Thymus (tissue), 11 donors: Measurements from ENCODE around the gene S100A6. TPM values are rescaled to one million over a fixed set of nuclear protein-coding genes. Genes with fewer than 3 reads are reported as not detected.

Source experiments
- DNase-seq, 9 donors: peaks; one replicate each; pipeline ENCODE4 v3.0.0-alpha.2; 2013; ENCODE audit warnings: low spot score in 9 of 9, low read depth in 6 of 9, missing footprints in 1 of 9
- H3K27ac ChIP-seq, 2 donors: one replicate each; pipeline ENCODE4 v1.5.1; 2013; ENCODE audit warnings: control low read depth in 1 of 2, low read depth in 1 of 2, low read length in 1 of 2, mild to moderate bottlenecking in 1 of 2, moderate library complexity in 1 of 2
- H3K27me3 ChIP-seq, 2 donors: one replicate each; pipeline ENCODE4 v1.5.1; 2013; ENCODE audit warnings: low read length in 1 of 2; ENCODE audit not compliant: control insufficient read depth in 2 of 2, insufficient read depth in 1 of 2
- H3K36me3 ChIP-seq, 2 donors: one replicate each; pipeline ENCODE4 v1.5.1; 2013; ENCODE audit warnings: low read length in 1 of 2, mild to moderate bottlenecking in 1 of 2, moderate library complexity in 1 of 2; ENCODE audit not compliant: control insufficient read depth in 2 of 2, insufficient read depth in 2 of 2
- H3K4me1 ChIP-seq, 2 donors: one replicate each; pipeline ENCODE4 v1.5.1; 2013; ENCODE audit warnings: low read length in 2 of 2; ENCODE audit not compliant: control insufficient read depth in 2 of 2, insufficient read depth in 2 of 2
- H3K4me3 ChIP-seq, 2 donors: one replicate each; pipeline ENCODE4 v1.5.1; 2013; ENCODE audit warnings: low read length in 2 of 2, control low read depth in 1 of 2, mild to moderate bottlenecking in 1 of 2
- H3K9me3 ChIP-seq, 2 donors: one replicate each; pipeline ENCODE4 v1.5.1; 2013; ENCODE audit warnings: low read length in 1 of 2, mild to moderate bottlenecking in 1 of 2; ENCODE audit not compliant: control insufficient read depth in 2 of 2, insufficient read depth in 1 of 2
- WGBS: extraction: QIAGEN DNeasy Blood & Tissue Kit; methylation state at CpG from one replicate; pipeline ENCODE4 v1.1.7; 2013; 5-methylcytosine and 5-hydroxymethylcytosine counted together
- polyA plus RNA-seq: library from polyadenylated mRNA; stranded (reverse); fragments of 200-250 nt; gene quantifications from one replicate; pipeline ENCODE4 v1.2.3, GENCODE V29; 2013
- total RNA-seq: library from RNA; stranded (reverse); fragments of 120-200 nt; gene quantifications from one replicate; pipeline ENCODE4 v1.2.4, GENCODE V29; 2013
- donor health status: healthy.

Gene S100A6
- total and polyA plus RNA-seq, 2 donors = 131 to 654 TPM

GRCh38 chr1:153548722-153549688 is 13.2 kb upstream of the S100A6 start, which contains the start of gene S100A3:
TSS of gene S100A3 (minus strand) at chr1:153549258. CDS start at chr1:153548485, 773 bp downstream.
- Histone ChIP-seq H3K36me3 (no peaks in the 10 kb centered on the region), H3K4me3 (no peak within 1 kb of the TSS), H3K27me3 (no peaks in the 10 kb centered on the region), H3K4me1 (peaks cover 25 to 60% of the 10 kb centered on the region in 2 donors), H3K9me3 (no peaks in the 10 kb centered on the region), H3K27ac (no peak within 1 kb of the TSS)
- WGBS = 84% methylated on average over 14 of the region's 14 CpGs
- DNase-seq = no peak

- WGBS = 98% methylated on average over 19 of the region's 19 CpGs
- Histone ChIP-seq H3K27ac (no peak overlapping the region), H3K4me3 (no peak overlapping the region), H3K9me3 (no peaks in the 10 kb centered on the region), H3K36me3 (no peaks in the 10 kb centered on the region), H3K27me3 (no peaks in the 10 kb centered on the region), H3K4me1 (peaks cover 35 to 72% of the 10 kb centered on the region in 2 donors)
- DNase-seq = no peak
These were observed 12.1 kb upstream of the S100A6 start for GRCh38 chr1:153547560-153548551.

- no peaks in the 10 kb centered on the region for H3K36me3 ChIP-seq
- no peak for DNase-seq
- WGBS = 91% methylated on average over 14 of the region's 14 CpGs
- no peak overlapping the region for H3K4me3 ChIP-seq
- peaks cover 35 to 81% of the 10 kb centered on the region in 2 donors for H3K4me1 ChIP-seq
- no peaks in the 10 kb centered on the region for H3K9me3 ChIP-seq
- H3K27ac ChIP-seq = peak overlapping the region; percentile 53 to 99
- no peaks in the 10 kb centered on the region for H3K27me3 ChIP-seq
These were observed 11.2 kb upstream of the S100A6 start for GRCh38 chr1:153546796-153547559.

GRCh38 chr1:153546371-153546770 is 10.6 kb upstream of the S100A6 start:
- DNase-seq = no peak
- Histone ChIP-seq H3K36me3 (no peaks in the 10 kb centered on the region), H3K27ac (peak overlapping the region; percentile 95 to 99), H3K4me1 (peaks cover 39 to 87% of the 10 kb centered on the region in 2 donors), H3K27me3 (no peaks in the 10 kb centered on the region), H3K4me3 (no peak overlapping the region), H3K9me3 (no peaks in the 10 kb centered on the region)
- 95% methylated on average over 8 of the region's 8 CpGs for WGBS

GRCh38 chr1:153545067-153546055 is 9.6 kb upstream of the S100A6 start, which contains the start of gene S100A4:
TSS of gene S100A4 (minus strand) at chr1:153545806. CDS start at chr1:153544794, 1,012 bp downstream.
- Histone ChIP-seq H3K36me3 (no peaks in the 10 kb centered on the region), H3K27ac (peak within 1 kb of the TSS; percentile 95 to 99), H3K4me1 (peaks cover 49 to 97% of the 10 kb centered on the region in 2 donors), H3K27me3 (no peaks in the 10 kb centered on the region), H3K4me3 (peak within 1 kb of the TSS; percentile 19 to 22), H3K9me3 (no peaks in the 10 kb centered on the region)
- peak; percentile 73 to 97 (median 89) for DNase-seq
- WGBS = 6% methylated on average over 19 of the region's 19 CpGs

- no peaks in the 10 kb centered on the region for H3K9me3 ChIP-seq
- DNase-seq = no peak
- no peaks in the 10 kb centered on the region for H3K27me3 ChIP-seq
- H3K4me1 ChIP-seq = peaks cover 57 to 97% of the 10 kb centered on the region in 2 donors
- peak overlapping the region; percentile 95 to 99 for H3K27ac ChIP-seq
- peak overlapping the region; percentile 19 to 22 for H3K4me3 ChIP-seq
- WGBS = 79% methylated on average over 10 of the region's 10 CpGs
- H3K36me3 ChIP-seq = no peaks in the 10 kb centered on the region
These were observed 8.8 kb upstream of the S100A6 start for GRCh38 chr1:153544453-153545066.

- no peak for DNase-seq
- no peak overlapping the region for H3K4me3 ChIP-seq
These were observed 7.9 kb upstream of the S100A6 start for GRCh38 chr1:153543736-153544135.

More at GRCh38 chr1:153543736-153544135, 7.9 kb upstream of the S100A6 start:
- Histone ChIP-seq H3K36me3 (no peaks in the 10 kb centered on the region), H3K27ac (peak overlapping the region in 1 of 2 donors; percentile 99), H3K27me3 (no peaks in the 10 kb centered on the region), H3K9me3 (no peaks in the 10 kb centered on the region), H3K4me1 (peaks cover 58 to 92% of the 10 kb centered on the region in 2 donors)
- WGBS = 33% methylated on average over 4 of the region's 4 CpGs
